Measurements from ENCODE around the gene GNAQ.
"Not testable (repeated sequence)": the region's sequence is repeated elsewhere in the genome, so short reads cannot be mapped to it uniquely, and the experiment has no call there.

GNAQ gene

GRCh38 chr9:77764894-77765780 is 266.5 kb downstream of the GNAQ start:
- peak; percentile 74 for TF ChIP-seq CTCF (IDR thresholded peaks at IDR 0.05; ENCODE audit: low read length, missing control alignments)
- DNase-seq (ENCODE audit: low read depth), result peak; percentile 86
- no peak overlapping the region for H3K4me3 ChIP-seq (replicated peaks; ENCODE audit: low read depth, low read length)

- TF ChIP-seq CTCF (IDR thresholded peaks at IDR 0.05; ENCODE audit: low read length, missing control alignments), result no peak
- H3K4me3 ChIP-seq (replicated peaks; ENCODE audit: low read depth, low read length), result no peak overlapping the region
- no peak for DNase-seq (ENCODE audit: low read depth)
These were observed 268.0 kb downstream of the GNAQ start for GRCh38 chr9:77763566-77763965.

- H3K4me3 ChIP-seq (replicated peaks; ENCODE audit: low read depth, low read length); DNase-seq (ENCODE audit: low read depth): not testable (repeated sequence)
These were observed 270.7 kb downstream of the GNAQ start for GRCh38 chr9:77760919-77761318.

GRCh38 chr9:77759391-77759790 is 272.2 kb downstream of the GNAQ start:
- no peak for TF ChIP-seq CTCF (IDR thresholded peaks at IDR 0.05; ENCODE audit: low read length, missing control alignments)
- no peak overlapping the region for H3K4me3 ChIP-seq (replicated peaks; ENCODE audit: low read depth, low read length)
- DNase-seq (ENCODE audit: low read depth), result no peak

GRCh38 chr9:77756449-77756848 is 275.2 kb downstream of the GNAQ start:
- no peak for DNase-seq (ENCODE audit: low read depth)
- H3K4me3 ChIP-seq (replicated peaks; ENCODE audit: low read depth, low read length), result no peak overlapping the region
- TF ChIP-seq CTCF (IDR thresholded peaks at IDR 0.05; ENCODE audit: low read length, missing control alignments), result no peak

- DNase-seq (ENCODE audit: low read depth), result no peak
- no peak for TF ChIP-seq CTCF (IDR thresholded peaks at IDR 0.05; ENCODE audit: low read length, missing control alignments)
- H3K4me3 ChIP-seq (replicated peaks; ENCODE audit: low read depth, low read length), result no peak overlapping the region
These were observed 278.4 kb downstream of the GNAQ start for GRCh38 chr9:77753180-77753579.

GRCh38 chr9:77752554-77752953 is 279.1 kb downstream of the GNAQ start:
- peak; percentile 95 for DNase-seq (ENCODE audit: low read depth)
- peak; percentile 33 for TF ChIP-seq CTCF (IDR thresholded peaks at IDR 0.05; ENCODE audit: low read length, missing control alignments)
- no peak overlapping the region for H3K4me3 ChIP-seq (replicated peaks; ENCODE audit: low read depth, low read length)
